HCT116 (cell line): ENCODE results near the gene FARSA.

Source experiments
- EZH2 ChIP-seq: fragments of 200-600 bp; sonication (generic); IDR thresholded peaks from 2 replicates; pipeline ENCODE4 v1.6.1; 2017; ENCODE audit warnings: antibody characterized with exemption, mixed run types
- EZH2phosphoT487 ChIP-seq: fragments of 200-600 bp; IDR thresholded peaks from 2 replicates; pipeline ENCODE4 v1.6.1; 2018; ENCODE audit warnings: antibody characterized with exemption, borderline replicate concordance
- FOSL1 ChIP-seq: IDR thresholded peaks from 2 replicates; pipeline ENCODE4 v1.6.1; 2012; ENCODE audit warnings: low read depth
- RAD21 ChIP-seq: IDR thresholded peaks from 2 replicates; pipeline ENCODE4 v1.6.1; 2012; ENCODE audit warnings: low read depth, mild to moderate bottlenecking
- SIN3A ChIP-seq: IDR thresholded peaks from 2 replicates; pipeline ENCODE4 v1.6.1; 2012; ENCODE audit warnings: low read depth
- SP1 ChIP-seq: IDR thresholded peaks from 2 replicates; pipeline ENCODE4 v1.6.1; 2012; ENCODE audit warnings: low read depth
- TCF7L2 ChIP-seq: IDR thresholded peaks from 2 replicates; pipeline ENCODE4 v1.7.0; 2011; ENCODE audit warnings: borderline replicate concordance, inconsistent platforms; ENCODE audit not compliant: insufficient read depth, insufficient read length; ENCODE audit errors: extremely low read depth
- ZBTB33 ChIP-seq: IDR thresholded peaks from 2 replicates; pipeline ENCODE4 v1.6.1; 2011; ENCODE audit warnings: mild to moderate bottlenecking, low read length, moderate library complexity; ENCODE audit not compliant: insufficient replicate concordance; ENCODE audit errors: extremely low read depth
- ZNF274 ChIP-seq: fragments of 200-500 bp; sonication (Bioruptor generic); IDR thresholded peaks from 2 replicates; pipeline ENCODE4 v1.6.1; 2014; ENCODE audit warnings: mild to moderate bottlenecking, low read depth, low read length, inconsistent platforms
- TF ChIP-seq, protein P1 (sequence below), 3 experiments: fragments of 200-600 bp in 1 of 3; sonication (generic) in 1 of 3; IDR thresholded peaks in 2 of 3; conservative IDR thresholded peaks in 1 of 3; 2 replicates each; pipeline ENCODE4 v1.5.1; 2012 to 2017; ENCODE audit warnings: low read depth in 2 of 3, low read length in 2 of 3, antibody characterized with exemption in 1 of 3, borderline replicate concordance in 1 of 3, control low read depth in 1 of 3, mild to moderate bottlenecking in 1 of 3, mixed read lengths in 1 of 3, mixed run types in 1 of 3, moderate library complexity in 1 of 3; ENCODE audit not compliant: insufficient read depth in 1 of 3
- TF ChIP-seq, protein P2 (sequence below): IDR thresholded peaks from 2 replicates; pipeline ENCODE4 v1.6.1; 2012; ENCODE audit warnings: low read depth
- TF ChIP-seq, protein P3 (sequence below): IDR thresholded peaks from 2 replicates; pipeline ENCODE4 v1.6.1; 2012

DNA sequence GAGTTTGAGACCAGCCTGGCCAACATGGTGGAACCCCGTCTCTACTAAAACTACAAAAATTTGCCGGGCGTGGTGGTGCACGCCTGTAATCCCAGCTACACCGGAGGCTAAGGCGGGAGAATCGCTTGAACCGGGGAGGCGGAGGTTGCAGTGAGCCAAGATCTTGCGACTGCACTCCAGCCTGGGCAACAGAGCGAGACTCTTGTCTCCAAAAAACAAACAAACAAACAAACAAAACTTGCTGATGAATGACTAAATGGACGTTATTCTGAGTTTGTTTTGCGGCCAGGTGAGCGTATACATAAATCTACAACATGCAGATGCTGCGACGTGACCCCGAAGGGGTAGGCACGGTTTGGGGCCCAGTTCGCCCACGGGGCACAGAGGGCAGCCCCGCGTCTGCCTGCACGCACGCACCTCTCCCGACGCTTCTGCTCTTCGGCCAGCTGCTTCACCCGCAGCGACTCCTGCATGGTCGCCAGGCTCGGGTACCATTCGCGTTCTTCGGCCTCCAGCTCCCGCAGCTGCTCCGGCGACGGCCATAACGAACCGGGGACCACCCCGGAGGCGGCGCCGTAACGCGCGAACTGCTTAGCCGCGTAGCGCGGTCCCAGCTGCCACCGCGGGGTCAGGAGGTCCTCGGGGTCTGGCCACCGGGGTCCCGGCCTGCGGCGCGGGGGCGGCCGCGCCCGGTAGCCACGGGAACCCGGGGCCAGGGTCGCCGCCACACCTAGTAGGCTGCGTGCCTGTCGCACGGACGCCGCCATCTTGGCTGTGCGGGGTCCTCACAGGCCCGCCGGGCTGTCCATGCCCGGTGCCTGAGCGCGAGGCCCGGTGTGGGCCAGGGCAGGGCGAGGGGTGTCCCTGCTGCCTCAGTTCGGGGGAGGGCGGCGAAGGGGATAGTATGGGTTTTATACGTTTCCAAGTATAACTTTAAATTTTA, 23.2 kb upstream of the FARSA start, which contains the start of gene GADD45GIP1:
- 0 out of 2 replicates have a peak, but pooled peaks have one; percentile 25 for TF ChIP-seq SP1
- TF ChIP-seq RAD21, result no peak
- TF ChIP-seq, protein P1, sequence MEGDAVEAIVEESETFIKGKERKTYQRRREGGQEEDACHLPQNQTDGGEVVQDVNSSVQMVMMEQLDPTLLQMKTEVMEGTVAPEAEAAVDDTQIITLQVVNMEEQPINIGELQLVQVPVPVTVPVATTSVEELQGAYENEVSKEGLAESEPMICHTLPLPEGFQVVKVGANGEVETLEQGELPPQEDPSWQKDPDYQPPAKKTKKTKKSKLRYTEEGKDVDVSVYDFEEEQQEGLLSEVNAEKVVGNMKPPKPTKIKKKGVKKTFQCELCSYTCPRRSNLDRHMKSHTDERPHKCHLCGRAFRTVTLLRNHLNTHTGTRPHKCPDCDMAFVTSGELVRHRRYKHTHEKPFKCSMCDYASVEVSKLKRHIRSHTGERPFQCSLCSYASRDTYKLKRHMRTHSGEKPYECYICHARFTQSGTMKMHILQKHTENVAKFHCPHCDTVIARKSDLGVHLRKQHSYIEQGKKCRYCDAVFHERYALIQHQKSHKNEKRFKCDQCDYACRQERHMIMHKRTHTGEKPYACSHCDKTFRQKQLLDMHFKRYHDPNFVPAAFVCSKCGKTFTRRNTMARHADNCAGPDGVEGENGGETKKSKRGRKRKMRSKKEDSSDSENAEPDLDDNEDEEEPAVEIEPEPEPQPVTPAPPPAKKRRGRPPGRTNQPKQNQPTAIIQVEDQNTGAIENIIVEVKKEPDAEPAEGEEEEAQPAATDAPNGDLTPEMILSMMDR (IDR thresholded peaks at IDR 0.05 in 2 of 3, conservative IDR thresholded peaks at IDR 0.05 in 1 of 3; ENCODE audit: borderline replicate concordance in 1 of 3, insufficient read depth in 1 of 3, low read depth in 2 of 3, low read length in 2 of 3), result no peak
- no peak for TF ChIP-seq EZH2
- TF ChIP-seq ZBTB33, result peak; percentile 39
- no peak for TF ChIP-seq FOSL1
- TF ChIP-seq ZNF274, result no peak
- TF ChIP-seq TCF7L2, result no peak
- no peak for TF ChIP-seq EZH2phosphoT487
- TF ChIP-seq, protein P2, sequence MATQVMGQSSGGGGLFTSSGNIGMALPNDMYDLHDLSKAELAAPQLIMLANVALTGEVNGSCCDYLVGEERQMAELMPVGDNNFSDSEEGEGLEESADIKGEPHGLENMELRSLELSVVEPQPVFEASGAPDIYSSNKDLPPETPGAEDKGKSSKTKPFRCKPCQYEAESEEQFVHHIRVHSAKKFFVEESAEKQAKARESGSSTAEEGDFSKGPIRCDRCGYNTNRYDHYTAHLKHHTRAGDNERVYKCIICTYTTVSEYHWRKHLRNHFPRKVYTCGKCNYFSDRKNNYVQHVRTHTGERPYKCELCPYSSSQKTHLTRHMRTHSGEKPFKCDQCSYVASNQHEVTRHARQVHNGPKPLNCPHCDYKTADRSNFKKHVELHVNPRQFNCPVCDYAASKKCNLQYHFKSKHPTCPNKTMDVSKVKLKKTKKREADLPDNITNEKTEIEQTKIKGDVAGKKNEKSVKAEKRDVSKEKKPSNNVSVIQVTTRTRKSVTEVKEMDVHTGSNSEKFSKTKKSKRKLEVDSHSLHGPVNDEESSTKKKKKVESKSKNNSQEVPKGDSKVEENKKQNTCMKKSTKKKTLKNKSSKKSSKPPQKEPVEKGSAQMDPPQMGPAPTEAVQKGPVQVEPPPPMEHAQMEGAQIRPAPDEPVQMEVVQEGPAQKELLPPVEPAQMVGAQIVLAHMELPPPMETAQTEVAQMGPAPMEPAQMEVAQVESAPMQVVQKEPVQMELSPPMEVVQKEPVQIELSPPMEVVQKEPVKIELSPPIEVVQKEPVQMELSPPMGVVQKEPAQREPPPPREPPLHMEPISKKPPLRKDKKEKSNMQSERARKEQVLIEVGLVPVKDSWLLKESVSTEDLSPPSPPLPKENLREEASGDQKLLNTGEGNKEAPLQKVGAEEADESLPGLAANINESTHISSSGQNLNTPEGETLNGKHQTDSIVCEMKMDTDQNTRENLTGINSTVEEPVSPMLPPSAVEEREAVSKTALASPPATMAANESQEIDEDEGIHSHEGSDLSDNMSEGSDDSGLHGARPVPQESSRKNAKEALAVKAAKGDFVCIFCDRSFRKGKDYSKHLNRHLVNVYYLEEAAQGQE, result no peak
- TF ChIP-seq, protein P3, sequence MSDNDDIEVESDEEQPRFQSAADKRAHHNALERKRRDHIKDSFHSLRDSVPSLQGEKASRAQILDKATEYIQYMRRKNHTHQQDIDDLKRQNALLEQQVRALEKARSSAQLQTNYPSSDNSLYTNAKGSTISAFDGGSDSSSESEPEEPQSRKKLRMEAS, result peak; percentile 83
- TF ChIP-seq SIN3A, result peak; percentile 72
